Transverse colon (tissue), 4 donors: ENCODE results near the gene FLCN. TPM values are rescaled to one million over a fixed set of nuclear protein-coding genes. Genes with fewer than 3 reads are reported as not detected.

Source experiments
- DNase-seq: peaks from one replicate; pipeline ENCODE4 v3.0.0-alpha.2; 2019
- H3K27ac ChIP-seq, 4 donors: fragments of 200-600 bp; sonication (generic); 2 replicates each; pipeline ENCODE4 v1.5.1; 2016 to 2018; ENCODE audit warnings: inconsistent platforms in 4 of 4
- H3K27me3 ChIP-seq: fragments of 200-600 bp; sonication (generic); 2 replicates; pipeline ENCODE4 v1.5.1; 2017; ENCODE audit warnings: inconsistent platforms
- H3K36me3 ChIP-seq, 4 donors: fragments of 200-600 bp; sonication (generic); 2 replicates each; pipeline ENCODE4 v1.5.1; 2017 to 2019; ENCODE audit warnings: inconsistent platforms in 4 of 4
- H3K4me1 ChIP-seq, 4 donors: fragments of 200-600 bp; sonication (generic); 2 replicates each; pipeline ENCODE4 v1.5.1; 2017 to 2020; ENCODE audit warnings: inconsistent platforms in 4 of 4
- H3K4me3 ChIP-seq, 4 donors: fragments of 200-600 bp; sonication (generic); 1 replicate in 1 of 4; 2 replicates in 3 of 4; pipeline versions ENCODE4 v1.5.1 to v1.6.1; 2017 to 2019; ENCODE audit warnings: inconsistent platforms in 4 of 4
- H3K9me3 ChIP-seq, 2 donors: fragments of 200-600 bp; sonication (generic); 2 replicates each; pipeline ENCODE4 v1.5.1; 2017 to 2019; ENCODE audit warnings: inconsistent platforms in 2 of 2
- CTCF ChIP-seq, 5 experiments: fragments of 200-600 bp in 3 of 5; fragments of 450-650 bp in 2 of 5; sonication (generic) in 3 of 5; IDR thresholded peaks; 1 replicate in 2 of 5; 2 replicates in 3 of 5; pipeline ENCODE4 v1.5.1; 2016 to 2017; ENCODE audit warnings: antibody characterized with exemption in 5 of 5, inconsistent platforms in 3 of 5, mild to moderate bottlenecking in 2 of 5, moderate library complexity in 1 of 5
- EP300 ChIP-seq: sonication (generic); formaldehyde crosslinking; IDR thresholded peaks from one replicate; pipeline ENCODE4 v1.6.1; 2017; ENCODE audit warnings: antibody characterized with exemption, low read depth
- POLR2A ChIP-seq: fragments of 450-650 bp; IDR thresholded peaks from one replicate; pipeline ENCODE4 v1.6.1; 2016; ENCODE audit warnings: antibody characterized with exemption, mild to moderate bottlenecking, moderate library complexity
- POLR2AphosphoS5 ChIP-seq, 3 donors: sonication (generic); formaldehyde crosslinking; IDR thresholded peaks; one replicate each; pipeline ENCODE4 v1.6.1; 2016; ENCODE audit warnings: antibody characterized with exemption in 3 of 3
- WGBS, 2 donors: methylation state at CpG; one replicate each; pipeline ENCODE4 v1.1.5; 2018; ENCODE audit warnings: low coverage in 1 of 2; 5-methylcytosine and 5-hydroxymethylcytosine counted together
- in situ Hi-C, 4 donors: fragments of 200-750 bp; cut with MboI; loops; one replicate each; pipeline versions ENCODE4 v1.15.0 to v1.15.1; 2017; ENCODE audit warnings: low sequenced_read_pairs in 3 of 4, low pct_ligation_motif_present in 1 of 4, low pct_unique_long_range_greater_than_20kb in 1 of 4
- intact Hi-C: fragments of 100-400 bp; cut with DNase I; formaldehyde crosslinking; loops from one replicate; pipeline ENCODE4 v1.15.1; 2023; ENCODE audit warnings: low total_unique reads
- total RNA-seq, 4 donors: library from RNA; depleted of rRNA; stranded (reverse); fragments of >200 nt; gene quantifications; one replicate each; pipeline ENCODE4 v1.1.0, GENCODE V29; 2016

FLCN gene
- total RNA-seq, 4 donors from 2014 or later: 43.0 to 560 (median 81.1) TPM

- Histone ChIP-seq H3K27me3 (no peaks in the 10 kb centered on the region), H3K27ac (no peak overlapping the region), H3K4me3 (no peak overlapping the region), H3K9me3 (no peaks in the 10 kb centered on the region), H3K4me1 (no peaks in the 10 kb centered on the region), H3K36me3 (peaks cover 0 to 72% (median 29%) of the 10 kb centered on the region in 4 donors)
- DNase-seq: no peak
- 88 to 90% methylated on average over 2 to 8 of the region's 8 CpGs for WGBS, 2 donors
- no peak for TF ChIP-seq EP300
- no peak for TF ChIP-seq POLR2A
- TF ChIP-seq POLR2AphosphoS5 (IDR thresholded peaks at IDR 0.05): no peak
- no peak for TF ChIP-seq CTCF (IDR thresholded peaks at IDR 0.05)
- intact Hi-C loops (no loop called here), in situ Hi-C loops (no loop called here)
These were observed 61.6 kb downstream of the FLCN start for GRCh38 chr17:17175340-17175739.

GRCh38 chr17:17173921-17174320, 63.0 kb downstream of the FLCN start:
- no peak overlapping the region for H3K27ac ChIP-seq
- H3K9me3 ChIP-seq: no peaks in the 10 kb centered on the region
- no peak for DNase-seq
- H3K4me3 ChIP-seq: no peak overlapping the region
- TF ChIP-seq POLR2AphosphoS5 (IDR thresholded peaks at IDR 0.05): no peak
- TF ChIP-seq POLR2A: no peak
- TF ChIP-seq EP300: no peak
- TF ChIP-seq CTCF (IDR thresholded peaks at IDR 0.05): no peak
- intact Hi-C loops (no loop called here), in situ Hi-C loops (no loop called here)
- no peaks in the 10 kb centered on the region for H3K27me3 ChIP-seq
- H3K4me1 ChIP-seq: no peaks in the 10 kb centered on the region
- WGBS, 2 donors: 95% methylated on average over 14 of the region's 14 CpGs; no CpG with 5 or more reads in 1 of the 2 donors
- H3K36me3 ChIP-seq: peaks cover 0 to 62% (median 23%) of the 10 kb centered on the region in 4 donors

- no peak overlapping the region for H3K4me3 ChIP-seq
- in situ Hi-C loops: no loop called here
- H3K4me1 ChIP-seq: no peaks in the 10 kb centered on the region
- H3K27ac ChIP-seq: no peak overlapping the region
- TF ChIP-seq CTCF (IDR thresholded peaks at IDR 0.05) (no peak), POLR2A (no peak), EP300 (no peak), POLR2AphosphoS5 (IDR thresholded peaks at IDR 0.05) (no peak)
- H3K9me3 ChIP-seq: no peaks in the 10 kb centered on the region
- H3K36me3 ChIP-seq: peaks cover 0 to 53% (median 19%) of the 10 kb centered on the region in 4 donors
- intact Hi-C loops: no loop called here
- H3K27me3 ChIP-seq: no peaks in the 10 kb centered on the region
- 81% methylated on average over 9 of the region's 9 CpGs; no CpG with 5 or more reads in 1 of the 2 donors for WGBS, 2 donors
- no peak for DNase-seq
These were observed 64.0 kb downstream of the FLCN start for GRCh38 chr17:17172990-17173389.

- H3K4me3 ChIP-seq: no peak overlapping the region
- intact Hi-C loops (no loop called here), in situ Hi-C loops (no loop called here)
- H3K27me3 ChIP-seq: no peaks in the 10 kb centered on the region
- no peak for DNase-seq
- H3K36me3 ChIP-seq: peaks cover 0 to 45% (median 16%) of the 10 kb centered on the region in 4 donors
- WGBS, 2 donors: 78 to 80% methylated on average over 4 to 21 of the region's 26 CpGs
- TF ChIP-seq POLR2A (no peak), POLR2AphosphoS5 (IDR thresholded peaks at IDR 0.05) (no peak), EP300 (no peak), CTCF (IDR thresholded peaks at IDR 0.05) (no peak)
- H3K4me1 ChIP-seq: no peaks in the 10 kb centered on the region
- H3K9me3 ChIP-seq: no peaks in the 10 kb centered on the region
- H3K27ac ChIP-seq: no peak overlapping the region
These were observed 64.7 kb downstream of the FLCN start for GRCh38 chr17:17172001-17172939.
